OCI-LY7 (cell line): ENCODE measurements around the gene SRC.

Experiments
- EZH2phosphoT487 ChIP-seq: fragments of 200-600 bp; sonication (generic); IDR thresholded peaks from 2 replicates; pipeline ENCODE4 v1.6.1; 2018; ENCODE audit warnings: low read depth, borderline replicate concordance, mild to moderate bottlenecking, mixed run types, antibody characterized with exemption, low read length, moderate library complexity, mixed read lengths
- TF ChIP-seq, protein P1 (sequence below): fragments of 200-600 bp; sonication (generic); conservative IDR thresholded peaks from 2 replicates; pipeline ENCODE4 v1.5.1; 2014; ENCODE audit warnings: mild to moderate bottlenecking, antibody characterized with exemption, low read length, moderate library complexity, mixed read lengths

DNA sequence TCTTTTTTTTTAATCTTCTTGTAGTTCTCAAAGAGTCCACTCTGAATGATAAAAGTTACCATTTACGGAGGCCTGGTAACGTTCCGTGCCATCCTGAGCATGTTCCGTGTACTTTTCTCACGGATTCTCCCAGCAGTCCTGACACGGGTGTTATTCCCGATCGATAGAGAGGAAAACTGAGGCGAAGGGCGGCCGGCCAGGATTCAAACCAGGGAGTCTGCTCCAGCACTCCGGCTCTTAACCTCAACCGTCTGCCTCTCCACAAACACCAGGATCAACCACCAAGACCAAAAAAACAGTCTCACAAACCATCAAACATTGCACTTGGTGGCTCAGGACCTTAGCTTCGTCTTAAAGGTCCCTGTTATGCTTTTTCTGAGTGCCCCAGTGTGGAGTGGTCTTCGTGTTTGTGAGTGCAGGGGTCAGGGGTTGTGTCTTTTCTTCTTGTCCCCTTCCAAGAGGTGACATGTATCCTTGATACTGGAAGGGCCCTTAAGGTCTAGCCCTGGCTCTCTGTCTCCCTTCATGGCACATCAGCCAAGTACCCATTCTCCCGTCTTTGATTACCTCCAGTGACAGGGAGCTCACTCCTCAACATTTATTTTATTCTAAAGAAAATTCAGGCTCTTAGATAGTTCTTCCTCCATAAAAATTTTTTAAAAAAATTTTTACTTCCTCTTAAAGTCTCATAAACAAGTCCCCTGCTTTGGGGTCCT lies 35.1 kb downstream of the SRC start:
- TF ChIP-seq, protein P1, sequence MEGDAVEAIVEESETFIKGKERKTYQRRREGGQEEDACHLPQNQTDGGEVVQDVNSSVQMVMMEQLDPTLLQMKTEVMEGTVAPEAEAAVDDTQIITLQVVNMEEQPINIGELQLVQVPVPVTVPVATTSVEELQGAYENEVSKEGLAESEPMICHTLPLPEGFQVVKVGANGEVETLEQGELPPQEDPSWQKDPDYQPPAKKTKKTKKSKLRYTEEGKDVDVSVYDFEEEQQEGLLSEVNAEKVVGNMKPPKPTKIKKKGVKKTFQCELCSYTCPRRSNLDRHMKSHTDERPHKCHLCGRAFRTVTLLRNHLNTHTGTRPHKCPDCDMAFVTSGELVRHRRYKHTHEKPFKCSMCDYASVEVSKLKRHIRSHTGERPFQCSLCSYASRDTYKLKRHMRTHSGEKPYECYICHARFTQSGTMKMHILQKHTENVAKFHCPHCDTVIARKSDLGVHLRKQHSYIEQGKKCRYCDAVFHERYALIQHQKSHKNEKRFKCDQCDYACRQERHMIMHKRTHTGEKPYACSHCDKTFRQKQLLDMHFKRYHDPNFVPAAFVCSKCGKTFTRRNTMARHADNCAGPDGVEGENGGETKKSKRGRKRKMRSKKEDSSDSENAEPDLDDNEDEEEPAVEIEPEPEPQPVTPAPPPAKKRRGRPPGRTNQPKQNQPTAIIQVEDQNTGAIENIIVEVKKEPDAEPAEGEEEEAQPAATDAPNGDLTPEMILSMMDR = no peak
- no peak for TF ChIP-seq EZH2phosphoT487
